Epidermal melanocyte (primary cell): ENCODE data around the gene GARIN5A.

Source experiments
- DNase-seq: peaks from one replicate; pipeline ENCODE4 v3.0.0; 2011; ENCODE audit warnings: low spot score; ENCODE audit not compliant: insufficient read length

The GARIN5A gene

GRCh38 chr19:50434525-50434924, 42.1 kb downstream of the GARIN5A start:
- no peak for DNase-seq

DNA sequence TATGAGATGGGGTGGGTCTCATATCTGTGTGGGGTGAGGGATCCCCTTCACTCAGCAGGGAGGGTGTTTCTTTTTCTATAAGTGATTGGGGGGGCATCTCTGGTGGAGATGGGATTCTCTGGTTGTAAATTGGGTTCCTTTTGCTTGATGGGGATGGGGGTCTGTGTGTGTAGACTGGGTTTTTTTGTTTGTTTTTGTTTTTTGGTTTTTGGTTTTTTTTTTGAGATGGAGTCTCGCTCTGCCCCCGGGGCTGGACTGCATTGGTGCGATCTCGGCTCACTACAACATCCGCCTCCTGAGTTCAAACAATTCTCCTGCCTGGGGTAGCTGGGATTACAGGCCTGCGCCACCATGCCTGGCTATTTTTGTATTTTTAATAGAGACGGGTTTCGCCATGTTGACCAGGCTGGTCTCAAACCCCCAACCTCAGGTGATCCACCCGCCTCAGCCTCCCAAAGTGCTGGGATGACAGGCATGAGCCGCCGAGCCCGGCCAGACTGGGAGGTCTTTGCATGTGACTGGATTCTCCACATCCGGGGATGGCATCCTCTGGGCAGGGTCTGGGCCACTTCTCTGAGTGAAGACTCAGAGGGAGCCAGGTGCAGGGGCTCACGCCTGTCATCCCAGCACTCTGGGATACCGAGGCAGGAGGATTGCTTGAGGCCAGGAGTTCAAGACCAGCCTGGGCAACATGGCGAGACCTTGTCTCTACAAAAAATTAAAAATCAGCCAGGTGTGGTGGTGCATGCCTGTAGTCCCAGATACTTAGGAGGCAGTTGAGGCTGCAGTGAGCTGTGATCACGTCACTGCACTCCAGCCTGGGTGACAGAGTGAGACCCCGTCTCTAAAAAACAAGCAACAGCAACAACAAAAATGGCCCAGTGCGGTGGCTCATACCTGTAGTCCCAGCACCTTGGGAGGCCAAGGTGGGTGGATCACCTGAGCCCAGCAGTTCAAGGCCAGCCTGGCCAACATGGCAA, 43.2 kb downstream of the GARIN5A start:
- no peak for DNase-seq

- no peak for DNase-seq
Observed at GRCh38 chr19:50432221-50433028, 44.2 kb downstream of the GARIN5A start, which contains the start of gene MYBPC2. Gene MYBPC2 (plus strand): TSS chr19:50432892. CDS start chr19:50432954, 62 bp downstream.

- DNase-seq = peak; percentile 87
Observed at GRCh38 chr19:50431343-50432220, 45.1 kb downstream of the GARIN5A start.

DNA sequence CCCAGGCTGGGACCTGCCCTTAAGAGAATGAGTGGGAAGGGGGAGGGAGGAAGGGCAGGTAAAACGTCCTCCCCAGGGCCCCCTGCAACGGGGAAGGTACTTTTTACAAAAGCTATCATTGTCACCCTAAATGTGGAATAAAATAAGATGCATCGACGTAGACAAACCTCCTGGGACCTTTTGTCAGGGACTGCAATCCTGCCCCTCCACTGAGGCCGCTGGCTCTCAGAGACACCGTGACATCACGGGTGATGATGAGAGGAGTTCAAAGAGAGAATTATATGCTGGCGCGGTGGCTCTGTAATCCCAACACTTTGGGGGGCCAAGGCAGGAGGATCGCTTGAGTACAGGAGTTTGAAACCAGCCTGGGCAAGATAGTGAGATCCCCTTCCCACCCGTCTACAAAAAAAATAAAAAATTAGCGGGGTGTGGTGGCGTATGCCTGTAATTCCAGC, 45.7 kb downstream of the GARIN5A start:
- DNase-seq = no peak

- no peak for DNase-seq
Observed at GRCh38 chr19:50428772-50429463, 47.7 kb downstream of the GARIN5A start.

- DNase-seq = peak; percentile 72
Observed at GRCh38 chr19:50427997-50428425, 48.6 kb downstream of the GARIN5A start.

DNA sequence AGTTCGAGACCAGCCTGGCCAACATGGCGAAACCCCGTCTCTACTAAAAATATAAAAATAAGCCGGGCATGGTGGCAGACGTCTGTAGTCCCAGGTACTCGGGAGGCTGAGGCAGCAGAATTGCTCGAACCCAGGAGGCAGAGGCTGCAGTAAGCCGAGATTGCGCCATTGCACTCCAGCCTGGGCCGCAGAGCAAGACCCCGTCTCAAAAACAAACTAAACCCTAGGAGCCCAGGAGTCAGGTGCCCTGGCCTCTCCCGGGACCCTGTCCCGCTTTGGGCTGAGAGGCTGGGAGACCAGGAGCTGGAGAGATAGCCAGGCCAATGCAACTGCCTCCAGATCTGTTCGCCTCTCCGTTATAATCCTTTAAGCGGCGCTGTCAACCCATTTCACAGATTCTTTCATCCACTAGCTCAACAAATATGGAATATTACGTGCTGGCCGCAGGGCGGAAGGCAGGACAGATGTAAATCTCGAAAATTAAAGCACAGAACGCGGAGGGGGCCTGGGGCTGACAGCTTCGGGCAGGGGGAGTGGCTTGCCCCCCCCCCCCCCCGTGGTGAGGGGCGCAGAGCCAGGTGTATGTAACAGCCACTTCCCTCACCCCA, 49.2 kb downstream of the GARIN5A start:
- no peak for DNase-seq

GRCh38 chr19:50425581-50425980, 51.1 kb downstream of the GARIN5A start:
- DNase-seq = no peak

DNA sequence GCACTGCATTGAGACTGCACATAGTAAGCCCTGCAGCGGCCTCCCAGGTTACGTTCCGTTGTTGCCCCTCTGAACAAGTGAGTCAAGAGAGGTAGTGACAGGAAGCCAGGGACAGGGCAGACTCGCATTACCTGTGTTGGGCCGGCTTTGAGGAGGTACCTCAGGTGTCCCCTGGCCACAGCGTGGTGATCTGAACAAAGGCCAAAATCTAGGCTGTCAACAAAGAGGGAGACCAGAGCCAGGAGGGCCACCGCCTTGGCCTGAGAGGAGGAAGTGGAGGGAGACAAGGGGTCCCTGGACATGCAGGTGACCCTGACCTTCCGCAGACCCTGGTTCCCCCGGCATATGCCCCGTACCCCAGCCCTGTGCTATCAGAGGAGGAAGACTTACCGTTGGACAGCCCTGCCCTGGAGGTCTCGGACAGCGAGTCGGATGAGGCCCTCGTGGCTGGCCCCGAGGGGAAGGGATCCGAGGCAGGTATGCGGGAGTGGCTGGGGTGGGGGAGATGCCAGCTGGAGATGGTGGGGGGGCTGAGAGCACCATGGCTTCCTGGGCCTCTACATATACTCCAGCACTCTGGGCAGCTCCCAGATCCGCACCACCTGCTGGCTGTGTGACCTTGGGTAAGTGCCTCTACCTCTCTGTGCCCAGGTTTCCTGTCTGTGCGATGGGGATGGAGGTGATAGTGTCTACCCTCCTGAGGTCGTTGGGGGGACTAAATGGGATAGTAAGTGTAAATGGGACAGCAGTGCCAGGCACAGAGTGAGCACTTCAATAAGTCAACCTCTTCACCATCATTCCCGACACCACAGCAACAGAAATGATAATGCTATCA, 53.2 kb downstream of the GARIN5A start:
- no peak for DNase-seq

DNA sequence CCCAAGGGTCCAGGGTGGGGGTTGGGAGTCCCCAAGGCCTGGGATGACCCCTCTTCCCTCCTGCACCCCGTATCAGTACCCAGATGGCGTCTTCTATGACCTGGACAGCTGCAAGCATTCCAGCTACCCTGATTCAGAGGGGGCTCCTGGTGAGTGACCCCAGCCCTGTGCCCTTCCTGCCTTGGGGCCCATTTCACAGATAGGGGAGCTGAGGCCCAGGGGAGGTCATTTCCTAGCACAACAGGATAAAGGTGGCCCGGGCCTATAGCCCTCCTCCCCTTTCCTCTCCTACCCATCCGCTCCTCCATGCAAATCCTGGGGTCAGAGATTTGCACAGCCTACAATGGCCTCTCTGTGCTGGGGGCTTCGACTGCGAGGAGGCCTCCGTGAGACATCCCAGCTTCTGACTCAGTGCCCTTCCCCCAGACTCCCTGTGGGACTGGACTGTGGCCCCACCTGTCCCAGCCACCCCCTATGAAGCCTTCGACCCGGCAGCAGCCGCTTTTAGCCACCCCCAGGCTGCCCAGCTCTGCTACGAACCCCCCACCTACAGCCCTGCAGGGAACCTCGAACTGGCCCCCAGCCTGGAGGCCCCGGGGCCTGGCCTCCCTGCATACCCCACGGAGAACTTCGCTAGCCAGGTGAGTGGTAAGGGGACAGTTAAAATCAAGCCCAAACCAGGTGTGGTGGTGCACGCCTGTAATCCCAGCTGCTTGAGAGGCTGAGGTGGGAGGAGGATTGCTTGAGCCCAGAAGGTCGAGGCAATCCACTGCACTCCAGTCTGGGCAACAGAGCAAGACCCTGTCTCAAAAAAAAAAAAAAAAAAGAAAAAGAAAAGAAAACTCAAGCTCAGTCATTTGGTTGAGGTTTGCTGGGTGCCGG, 54.0 kb downstream of the GARIN5A start:
- no peak for DNase-seq

DNA sequence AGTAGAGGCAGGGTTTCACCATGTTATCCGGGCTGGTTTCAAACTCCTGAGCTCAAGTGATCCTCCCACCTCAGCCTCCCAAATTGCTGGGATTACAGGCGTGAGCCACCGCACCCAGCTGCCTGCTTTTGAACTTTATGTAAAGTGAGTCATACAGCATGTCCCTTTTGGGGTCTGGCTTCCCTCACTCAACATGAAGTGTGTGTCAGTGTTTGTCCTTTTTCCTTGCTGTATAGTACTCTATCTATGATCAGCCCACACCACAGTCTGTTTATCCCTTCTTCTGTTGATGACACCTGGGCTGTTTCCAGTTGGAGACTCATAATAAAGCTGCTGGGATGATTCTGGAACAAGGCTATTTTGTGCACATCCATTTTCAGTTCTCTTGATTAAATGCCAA, 55.8 kb downstream of the GARIN5A start:
- DNase-seq = no peak

- DNase-seq = no peak
Observed at GRCh38 chr19:50420127-50420526, 56.5 kb downstream of the GARIN5A start.

DNA sequence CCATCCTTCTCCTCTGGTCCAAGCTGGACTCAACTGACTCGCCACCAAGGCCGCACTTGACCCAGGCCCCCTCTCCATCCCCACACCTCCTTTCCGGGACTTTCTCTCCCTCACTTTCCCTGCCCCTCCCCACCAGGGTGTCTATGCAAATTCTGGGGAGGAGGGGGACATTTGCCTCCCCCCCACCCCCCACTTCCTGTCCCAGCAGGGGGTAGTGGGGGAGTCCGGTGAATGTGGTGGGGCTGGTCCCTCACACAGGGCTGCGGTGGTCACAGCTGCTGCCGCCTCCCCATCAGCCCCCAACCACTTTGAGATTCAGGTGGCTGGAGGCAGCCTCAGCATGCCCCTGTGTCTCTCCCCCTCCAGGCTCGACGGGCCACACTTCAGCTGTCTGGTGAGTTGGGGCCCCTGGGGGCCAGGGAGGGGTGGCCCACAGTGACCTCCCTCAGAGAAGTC, 57.0 kb downstream of the GARIN5A start:
- DNase-seq = no peak

- no peak for DNase-seq
Observed at GRCh38 chr19:50419022-50419579, 57.5 kb downstream of the GARIN5A start.

- DNase-seq = no peak
Observed at GRCh38 chr19:50418176-50419021, 58.2 kb downstream of the GARIN5A start, which contains the start of gene SPIB. Gene SPIB (plus strand): TSS chr19:50418938. CDS start chr19:50418963, 25 bp downstream.
